Suppressor macrophage treated with lipopolysaccharide for 4 hours (primary cell): Measurements from ENCODE around the gene RASA2.
"Not testable (repeated sequence)": the region's sequence is repeated elsewhere in the genome, so short reads cannot be mapped to it uniquely, and the experiment has no call there.

Experiments
- DNase-seq: peaks from one replicate; pipeline ENCODE4 v3.0.0-alpha.2; 2020

Gene RASA2

DNA sequence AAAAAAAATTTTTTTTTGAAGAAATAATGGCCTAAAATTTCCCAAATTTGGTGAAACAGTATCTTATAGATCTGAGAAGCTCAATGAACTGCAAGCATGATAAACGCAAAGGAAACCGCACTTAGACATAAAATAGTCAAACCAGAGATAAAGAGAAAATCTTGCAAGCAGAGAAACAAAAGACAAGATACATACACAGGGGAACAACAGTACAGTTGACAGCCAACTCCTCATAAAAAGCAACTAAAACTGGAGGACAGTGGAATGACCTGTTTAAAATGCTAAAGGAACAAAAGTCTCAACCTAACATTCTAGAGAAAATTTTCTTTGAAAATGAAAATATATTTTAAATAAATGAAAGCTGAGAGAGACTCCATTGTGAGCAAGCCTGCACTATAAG is 107.5 kb downstream of the RASA2 start:
- no peak for DNase-seq

DNA sequence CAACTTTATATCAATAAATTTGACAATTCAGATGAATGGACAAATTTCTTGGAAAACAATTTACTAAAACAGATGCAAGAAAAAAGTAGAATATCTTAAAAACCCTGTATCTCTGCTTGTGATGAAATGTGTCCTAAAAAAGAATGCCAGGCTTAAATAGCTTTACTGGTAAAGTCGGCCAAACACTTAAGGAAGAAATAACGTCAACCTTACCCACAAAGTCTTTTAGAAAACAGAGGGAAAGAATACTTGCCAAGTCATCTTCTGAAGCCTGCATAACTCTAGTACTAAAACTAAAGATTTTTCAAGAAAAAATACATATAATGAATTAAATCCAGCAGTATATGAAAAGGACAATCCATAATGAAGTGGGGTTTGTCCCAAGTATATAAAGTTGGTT is 111.1 kb downstream of the RASA2 start:
- no peak for DNase-seq

DNA sequence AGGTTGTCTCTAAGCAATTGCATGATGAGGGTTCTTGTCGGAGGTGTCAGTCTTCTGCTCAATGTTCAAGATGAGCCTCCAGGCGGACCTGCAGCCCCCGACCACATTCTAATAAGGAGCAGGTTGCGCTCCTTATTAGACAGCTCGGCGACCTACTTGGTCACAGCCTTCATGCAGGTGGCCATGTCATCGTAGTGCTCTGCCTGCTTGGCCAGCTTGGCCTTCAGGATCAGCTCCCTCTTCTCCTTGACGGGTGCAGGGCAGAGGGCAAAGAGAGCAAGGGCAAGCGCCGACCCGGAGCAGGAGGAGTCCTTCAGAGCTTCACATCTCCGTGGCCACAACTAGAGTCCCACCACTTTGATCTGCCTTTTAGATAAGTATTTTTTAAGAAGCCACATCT is 113.5 kb downstream of the RASA2 start:
- DNase-seq = no peak

DNA sequence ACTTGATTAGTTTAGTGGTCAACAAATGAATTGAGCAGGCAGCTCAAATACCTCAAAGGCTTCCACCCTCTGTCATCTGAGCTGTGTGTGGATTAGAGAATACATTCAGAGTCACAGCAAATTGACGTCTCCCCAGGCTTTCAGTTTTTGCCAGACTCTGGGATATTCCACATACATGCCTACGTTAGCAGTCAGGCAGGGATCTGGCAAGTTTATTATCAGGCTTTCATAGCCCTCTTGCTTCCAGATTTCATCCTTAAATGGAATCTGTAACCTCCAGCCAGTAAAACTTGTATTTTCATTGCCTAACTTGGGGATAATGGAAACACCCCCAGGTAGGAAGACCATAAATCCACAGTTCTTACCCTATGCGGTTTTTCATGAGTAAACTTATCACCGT is 115.9 kb downstream of the RASA2 start:
- no peak for DNase-seq

DNA sequence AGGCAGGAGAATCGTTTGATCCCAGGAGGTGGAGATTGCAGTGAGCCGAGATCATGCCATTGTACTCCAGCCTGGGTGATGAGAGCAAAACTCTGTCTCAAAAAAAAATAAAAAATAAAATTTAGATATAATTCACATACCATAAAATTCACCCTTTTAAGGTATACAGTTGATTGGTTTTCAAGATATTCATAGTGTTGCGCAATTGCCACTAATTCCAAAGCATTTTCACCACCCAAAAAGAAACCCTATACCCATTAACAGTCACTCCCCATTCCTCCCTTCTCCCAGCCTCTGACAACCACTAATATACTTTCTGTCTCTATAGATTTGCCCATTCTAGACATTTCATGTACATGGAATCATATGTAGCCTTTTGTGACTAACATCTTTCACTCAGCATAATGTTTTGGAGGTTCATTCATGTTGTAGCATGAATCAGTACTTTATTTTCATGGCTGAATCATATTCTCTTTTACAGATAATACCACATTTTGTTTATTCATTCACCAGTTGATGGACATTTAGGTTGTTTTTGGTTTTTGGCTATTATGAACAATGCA is 116.7 kb downstream of the RASA2 start:
- no peak for DNase-seq

DNA sequence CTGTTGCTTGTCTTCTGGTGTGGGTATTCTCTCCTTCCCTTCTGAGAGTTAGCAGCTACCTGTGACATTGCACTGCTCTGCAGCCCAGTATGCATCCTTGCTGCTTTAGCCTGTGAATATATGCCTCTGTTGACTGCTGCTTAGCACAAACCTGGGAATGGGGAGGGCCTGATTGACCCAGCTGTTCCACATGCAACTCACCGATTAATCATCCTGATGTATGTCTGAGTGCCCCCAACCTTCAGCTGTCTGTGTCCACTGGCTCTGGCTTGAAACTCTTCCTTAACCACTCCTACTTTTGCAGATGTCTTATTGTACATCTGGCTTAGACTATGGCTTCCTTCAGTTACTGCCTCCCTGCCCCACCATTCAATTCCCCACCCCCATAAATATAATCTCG is 119.1 kb downstream of the RASA2 start:
- DNase-seq = no peak

DNA sequence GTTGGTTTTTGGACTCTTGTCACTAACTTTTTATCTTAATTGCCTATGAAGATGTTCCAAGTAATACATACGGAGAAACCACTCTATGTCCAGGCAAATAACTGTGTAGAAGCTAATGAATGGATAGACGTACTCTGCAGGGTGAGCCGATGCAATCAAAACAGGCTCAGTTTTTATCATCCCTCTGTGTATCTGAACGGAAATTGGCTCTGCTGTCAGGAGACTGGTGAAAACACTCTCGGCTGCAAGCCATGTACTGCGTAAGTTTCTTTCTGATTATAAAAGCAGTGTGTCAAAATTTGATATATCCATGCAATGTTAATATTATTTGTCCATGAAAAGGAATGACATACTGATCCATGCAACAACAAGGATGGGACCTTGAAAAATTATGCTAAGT is 121.6 kb downstream of the RASA2 start:
- DNase-seq = no peak

DNA sequence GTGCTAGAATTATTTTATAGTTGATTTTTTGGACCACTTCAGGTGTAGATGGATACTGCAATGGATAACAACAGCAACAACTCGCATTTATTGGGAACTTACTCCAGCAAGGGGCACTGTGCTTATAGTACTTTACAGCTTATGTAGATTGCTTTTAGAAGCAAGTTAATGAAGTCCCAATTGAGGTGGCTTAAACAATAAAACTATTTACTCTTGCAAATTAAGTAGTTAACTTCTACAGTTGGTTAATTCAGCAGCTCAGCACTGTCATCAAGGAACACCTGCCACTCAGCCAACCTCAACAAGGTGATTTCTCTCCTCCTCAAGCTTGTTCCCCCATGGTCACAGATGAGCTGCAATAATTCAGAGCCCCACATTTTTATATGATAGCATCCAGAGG is 124.1 kb downstream of the RASA2 start:
- no peak for DNase-seq

DNA sequence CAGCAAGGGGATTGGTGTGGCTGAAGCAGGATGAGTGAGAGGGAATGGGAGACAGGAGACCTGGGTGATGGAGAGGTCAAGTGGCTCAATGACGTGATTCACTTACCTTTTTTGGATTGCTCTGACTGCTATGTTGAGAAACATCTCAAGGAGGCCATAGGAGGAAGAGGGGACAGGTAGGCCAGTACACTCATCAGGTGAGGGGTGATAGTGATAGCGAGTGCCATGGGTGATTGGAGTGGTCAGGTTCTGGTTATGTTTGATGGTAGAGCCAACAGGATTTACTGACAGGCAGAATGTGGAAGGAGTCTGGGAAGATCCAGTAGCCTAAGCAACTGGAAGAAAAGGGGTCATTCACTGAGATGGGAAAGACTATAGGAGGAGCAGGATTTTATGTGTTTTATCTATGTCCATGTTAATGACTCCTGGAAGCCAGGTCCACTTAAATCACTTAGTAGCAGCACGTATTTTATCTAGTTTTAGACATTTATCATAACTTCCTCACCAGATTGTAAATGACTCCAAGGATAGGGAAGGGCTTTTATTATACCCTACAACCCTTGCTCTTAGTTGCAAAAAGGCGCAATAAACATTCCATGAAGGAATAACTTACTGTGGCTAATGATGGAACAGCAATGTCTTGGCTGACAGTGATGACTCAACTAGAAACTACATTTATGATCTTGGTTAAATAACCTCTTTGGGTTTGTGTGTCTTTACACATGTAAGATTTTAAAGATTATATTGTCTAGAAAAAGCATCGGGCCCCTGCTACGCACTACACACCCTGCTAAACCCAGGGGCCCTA is 131.5 kb downstream of the RASA2 start:
- no peak for DNase-seq

DNA sequence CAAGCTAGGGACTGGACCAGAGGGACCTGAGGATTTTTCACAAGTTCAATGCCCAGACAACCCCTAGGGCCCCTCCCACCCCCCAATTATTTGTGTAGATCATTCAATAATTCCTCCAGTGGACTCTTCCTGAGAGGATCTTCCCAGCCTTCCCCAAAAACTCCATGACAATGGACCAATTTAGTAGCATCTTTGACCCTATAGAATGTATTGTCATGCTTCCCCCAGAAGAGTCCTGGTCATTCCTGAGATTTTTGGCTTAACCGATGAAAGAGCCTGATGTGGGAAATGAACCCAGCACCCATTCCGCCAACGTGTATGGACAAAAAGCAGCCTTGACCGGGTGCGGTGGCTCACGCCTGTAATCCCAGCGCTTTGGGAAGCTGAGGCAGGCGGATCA is 132.1 kb downstream of the RASA2 start:
- no peak for DNase-seq

DNA sequence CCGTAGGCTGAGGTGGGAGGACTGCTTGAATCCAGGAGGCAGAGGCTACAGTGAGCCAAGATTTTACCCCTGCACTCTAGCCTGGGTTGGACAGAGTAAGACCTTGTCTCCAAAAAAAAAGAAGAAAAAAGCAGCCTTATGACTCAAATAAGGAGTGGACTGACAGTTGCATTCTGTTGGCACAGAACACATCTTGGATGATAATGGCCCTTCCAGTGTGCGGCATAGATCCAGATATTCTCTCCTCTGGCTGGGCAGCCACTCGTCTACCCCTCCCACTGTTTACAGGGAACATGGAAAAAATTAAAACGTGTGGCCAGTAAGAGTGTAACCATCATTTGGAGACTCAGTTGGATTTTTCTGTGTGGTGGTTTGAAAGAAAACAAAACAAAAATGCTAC is 132.6 kb downstream of the RASA2 start:
- no peak for DNase-seq

DNA sequence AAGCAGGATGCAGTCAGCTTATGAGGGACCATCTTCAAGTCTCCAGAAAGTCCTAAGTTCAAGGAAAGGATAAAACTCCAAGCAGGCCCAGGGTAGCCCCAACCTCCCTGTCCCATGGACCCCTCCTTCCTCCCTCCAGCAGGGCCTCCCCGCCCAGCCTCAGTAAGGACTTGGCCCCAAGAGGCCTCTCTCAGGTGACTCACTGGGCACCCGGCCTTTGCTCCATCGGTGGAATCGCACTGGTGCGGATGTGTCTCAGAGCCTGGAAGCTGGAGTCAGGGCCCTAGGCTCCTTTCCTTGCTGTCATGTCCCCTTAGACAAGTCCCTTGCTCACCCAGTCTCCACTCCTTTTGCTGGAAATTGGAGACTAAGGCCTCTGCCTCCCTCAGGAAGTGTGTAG is 136.9 kb downstream of the RASA2 start:
- no peak for DNase-seq

DNA sequence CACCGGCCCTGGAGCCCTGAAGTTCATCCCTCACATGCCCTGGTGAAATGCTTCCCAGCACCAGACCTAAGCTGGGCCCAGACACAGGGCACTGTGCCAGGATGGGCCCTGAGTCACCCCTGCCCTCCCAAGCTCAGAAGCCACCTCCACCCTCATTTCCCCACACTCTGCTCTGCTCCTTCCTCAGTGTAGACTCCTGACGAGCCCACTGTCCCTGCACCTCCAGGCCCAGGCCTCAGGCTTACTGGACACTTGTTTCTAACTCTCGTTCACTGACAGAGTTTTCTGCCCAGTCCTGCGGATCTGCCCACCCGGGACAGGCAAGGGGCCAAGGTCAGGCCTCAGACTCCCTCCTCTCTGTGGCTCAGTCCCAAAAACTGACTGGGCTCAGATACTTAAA is 138.7 kb downstream of the RASA2 start:
- no peak for DNase-seq

DNA sequence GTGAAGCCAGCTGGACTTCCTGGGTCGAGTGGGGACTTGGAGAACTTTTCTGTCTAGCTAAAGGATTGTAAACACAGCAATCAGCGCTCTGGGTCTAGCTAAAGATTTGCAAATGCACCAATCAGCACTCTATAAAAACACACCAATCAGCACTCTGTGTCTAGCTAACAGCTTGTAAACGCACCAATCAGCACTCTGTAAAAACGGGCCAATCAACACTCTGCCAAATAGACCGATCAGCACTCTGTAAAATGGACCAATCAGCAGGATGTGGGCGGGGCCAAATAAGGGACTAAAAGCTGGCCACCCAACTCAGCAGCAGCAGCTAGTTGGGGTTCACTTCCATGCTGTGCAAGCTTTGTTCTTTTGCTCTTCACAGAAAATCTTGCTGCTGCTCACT is 141.5 kb downstream of the RASA2 start:
- not testable (repeated sequence) for DNase-seq

DNA sequence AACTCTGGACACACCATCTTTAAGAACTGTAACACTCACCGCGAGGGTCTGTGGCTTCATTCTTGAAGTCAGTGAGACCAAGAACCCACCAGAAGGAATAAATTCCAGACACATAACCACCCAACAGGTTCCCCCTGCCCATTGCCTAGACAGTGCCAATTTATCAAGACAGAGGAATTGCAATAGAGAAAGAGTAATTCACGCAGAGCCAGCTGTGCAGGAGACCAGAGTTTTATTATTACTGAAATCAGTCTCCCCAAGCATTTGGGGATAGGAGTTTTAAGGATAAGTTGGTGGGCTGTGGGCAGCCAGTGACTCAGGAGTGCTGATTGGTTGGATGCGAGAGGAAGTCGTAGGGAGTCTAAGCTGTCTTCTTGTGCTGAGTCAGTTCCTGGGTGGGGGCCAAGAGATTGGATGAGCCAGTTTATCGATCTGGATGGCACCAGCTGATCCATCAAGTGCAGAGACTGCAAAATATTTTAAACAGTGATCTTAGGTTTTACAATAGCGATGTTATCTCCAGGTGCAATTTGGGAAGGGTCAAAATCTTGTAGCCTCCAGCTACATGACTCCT is 142.1 kb downstream of the RASA2 start:
- DNase-seq = not testable (repeated sequence)

DNA sequence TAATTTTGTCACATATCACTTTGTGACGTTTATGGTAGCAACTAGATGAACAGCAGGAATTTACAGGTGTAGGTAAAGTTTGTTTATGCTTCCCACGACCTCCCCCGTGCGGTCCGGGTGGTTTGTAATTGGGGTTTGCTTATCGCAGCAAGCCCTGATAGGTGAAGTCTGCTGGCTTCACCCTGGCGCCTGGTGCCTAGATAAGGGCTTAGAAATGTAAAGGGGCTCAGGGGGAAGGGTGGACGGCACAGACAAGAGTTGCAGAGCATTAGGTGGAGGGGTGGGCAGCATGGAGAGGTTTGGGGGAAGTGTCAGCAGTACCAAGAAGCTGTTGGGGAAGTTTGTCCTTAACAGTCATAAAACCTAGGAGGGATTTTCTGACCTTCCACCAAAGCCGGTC is 143.1 kb downstream of the RASA2 start:
- no peak for DNase-seq

DNA sequence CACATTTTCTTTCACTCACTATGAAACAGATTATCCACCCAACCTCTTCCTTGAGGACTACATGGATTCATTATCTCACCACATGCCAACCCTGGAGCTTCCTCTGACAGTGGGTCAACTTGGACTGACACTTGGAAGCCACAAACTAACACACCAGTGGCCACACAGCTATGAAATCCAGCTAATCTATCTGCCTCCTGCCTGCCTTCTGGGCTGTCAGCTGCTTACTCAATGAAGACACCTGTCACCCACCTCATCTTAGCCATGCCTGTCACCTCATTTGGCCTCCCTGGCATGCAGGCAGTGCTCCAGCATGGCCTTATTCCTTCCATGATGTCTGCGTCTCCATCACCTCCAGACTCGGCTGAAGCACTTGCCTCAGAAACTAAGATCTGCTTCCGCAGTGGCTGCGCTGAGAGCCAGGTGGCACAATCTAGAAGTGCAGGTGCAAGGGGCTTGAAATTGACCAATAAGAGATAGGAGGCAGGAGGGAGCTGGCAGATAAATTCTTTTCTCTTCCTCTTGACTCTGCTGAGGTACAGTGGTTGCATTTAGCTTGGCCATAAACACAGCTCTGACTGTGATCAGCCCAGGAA is 146.1 kb downstream of the RASA2 start:
- DNase-seq = no peak

DNA sequence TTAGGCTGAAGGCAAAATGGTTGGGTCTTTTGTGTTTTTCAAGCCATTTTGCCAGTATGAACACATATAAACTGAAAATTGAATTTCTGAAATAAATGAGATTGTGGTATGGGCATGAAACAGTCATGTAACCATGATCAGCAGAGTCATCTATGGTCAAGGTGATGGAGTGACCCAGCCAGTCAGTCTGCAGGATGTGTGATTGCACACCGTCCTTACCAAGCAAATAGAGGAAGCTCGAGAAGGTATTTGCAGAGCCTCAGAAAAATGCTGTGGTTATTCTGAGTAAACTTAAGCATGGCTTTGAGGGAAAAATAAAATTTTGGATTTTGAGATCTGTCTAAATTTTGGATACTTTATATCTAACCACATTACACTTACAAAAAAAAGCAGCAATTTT is 155.4 kb downstream of the RASA2 start:
- DNase-seq = no peak

DNA sequence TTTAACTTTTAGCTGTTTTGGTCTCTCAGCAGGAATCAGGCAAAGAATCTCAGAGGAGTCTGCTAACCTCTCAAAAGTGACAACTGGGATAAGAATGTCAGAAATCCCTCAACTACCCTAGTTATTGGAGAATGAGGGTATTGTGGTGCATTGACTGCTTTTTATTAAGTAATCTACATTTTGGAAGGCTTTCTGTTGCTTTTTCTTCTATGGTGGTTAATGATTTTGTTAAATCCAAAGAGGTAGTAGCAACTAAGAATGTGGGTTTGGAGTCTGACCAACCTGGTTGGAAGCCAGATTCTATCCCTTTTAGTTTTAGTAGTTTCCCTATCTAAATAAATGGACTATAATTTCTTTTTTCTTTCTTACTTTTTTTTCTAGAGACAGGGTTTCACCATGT is 156.6 kb downstream of the RASA2 start:
- DNase-seq = no peak

DNA sequence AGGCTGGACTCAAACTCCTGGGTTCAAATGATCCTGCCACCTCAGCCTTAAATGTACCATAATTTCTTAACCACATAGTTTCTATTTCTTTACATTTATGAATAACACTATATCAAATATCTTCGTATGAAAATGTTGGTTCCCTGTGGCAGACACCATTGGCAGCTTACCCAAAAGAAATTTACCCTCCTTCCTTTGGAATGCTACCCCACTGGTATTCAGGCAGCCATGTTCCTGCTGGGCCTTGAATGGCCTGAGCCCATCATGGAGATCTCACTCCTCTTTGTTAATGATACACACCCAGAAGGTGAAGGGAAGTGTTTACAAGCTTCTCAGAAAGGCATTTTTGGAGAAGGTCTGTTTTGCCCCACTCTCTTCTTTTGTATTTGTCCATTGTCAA is 157.0 kb downstream of the RASA2 start:
- DNase-seq = no peak

DNA sequence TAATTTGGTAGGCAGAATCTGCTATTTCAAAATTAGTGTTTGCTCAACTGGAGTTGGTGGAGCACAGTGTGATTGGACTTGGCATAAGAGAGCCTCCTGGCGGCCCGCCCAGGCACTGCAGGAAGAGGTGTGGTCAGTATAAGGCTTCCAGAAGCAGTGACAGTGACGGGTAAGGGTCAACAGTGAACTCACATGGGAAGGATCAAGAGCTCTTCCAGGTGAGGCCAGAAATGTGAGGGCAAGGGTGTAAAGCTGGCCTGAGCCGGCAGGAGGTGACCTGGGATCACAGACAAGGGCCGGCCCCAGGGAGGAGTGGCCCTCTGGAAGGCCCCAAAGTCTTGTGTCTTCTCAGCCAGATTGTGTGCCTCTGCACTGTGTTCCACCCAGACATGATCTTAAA is 158.1 kb downstream of the RASA2 start:
- DNase-seq = peak; percentile 82

DNA sequence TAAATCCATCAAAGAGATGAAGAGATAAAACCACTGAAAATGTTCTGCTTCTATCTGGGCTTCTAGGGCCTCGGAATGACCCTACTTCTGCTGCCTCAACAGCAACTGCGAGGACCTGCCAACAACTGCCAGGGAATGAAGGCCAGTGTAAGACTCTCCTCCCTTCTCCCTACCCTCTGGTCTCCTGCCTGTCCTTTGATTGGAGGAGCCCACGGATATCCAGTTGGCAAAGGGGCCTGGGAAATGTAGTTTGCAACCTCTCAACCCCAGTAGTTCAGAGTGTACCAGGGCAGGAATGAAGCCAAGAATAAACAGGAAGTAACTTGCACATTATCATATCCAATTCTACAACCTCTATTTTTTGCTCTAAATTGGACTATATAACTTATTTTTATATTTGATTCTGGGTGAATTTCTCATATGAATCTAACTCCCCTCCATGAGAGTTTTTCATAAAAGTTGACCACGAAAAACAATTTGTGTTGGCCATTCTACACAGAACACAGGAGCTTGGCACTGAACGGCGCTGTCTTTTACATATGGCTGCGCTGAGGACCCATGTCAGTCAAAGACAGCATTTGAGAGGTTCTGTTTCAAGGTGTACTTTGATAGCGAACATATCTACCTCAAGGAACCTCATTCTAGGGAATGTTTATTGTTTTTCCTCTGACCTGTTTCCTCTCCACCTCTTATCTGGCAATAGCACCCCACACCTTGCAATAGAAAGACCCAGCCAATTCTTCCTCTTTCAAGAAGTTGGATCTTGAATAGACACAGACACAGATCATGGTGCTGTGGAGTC is 160.1 kb downstream of the RASA2 start:
- peak; percentile 74 for DNase-seq

DNA sequence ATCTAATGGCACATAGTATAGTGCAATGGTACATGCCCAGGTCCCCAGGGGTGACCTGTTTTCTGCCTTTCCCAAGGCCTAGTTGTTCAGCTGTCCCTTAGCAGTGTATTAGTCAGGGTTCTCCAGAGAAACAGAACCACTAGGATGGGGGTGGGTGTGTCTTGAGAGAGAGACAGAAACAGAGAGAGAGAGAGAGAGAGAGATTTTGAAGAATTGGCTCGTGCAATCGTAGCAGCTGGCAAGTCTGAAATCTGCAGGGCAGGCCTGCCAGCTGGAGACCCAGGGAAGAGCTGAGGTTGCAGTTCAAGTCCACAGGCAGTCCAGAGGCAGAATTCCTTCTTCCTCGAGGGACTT is 160.7 kb downstream of the RASA2 start:
- no peak for DNase-seq
